Measurements from ENCODE around the gene PHKA2.
"Not testable (repeated sequence)": the region's sequence is repeated elsewhere in the genome, so short reads cannot be mapped to it uniquely, and the experiment has no call there.

PHKA2 gene

GRCh38 chrX:18983666-18984380 lies at the start of gene PHKA2:
PHKA2 (minus strand) TSS chrX:18984114; CDS start chrX:18983932, 182 bp downstream.
- peak; percentile 12 for DNase-seq (ENCODE audit: low spot score)

- no peak for DNase-seq (ENCODE audit: low spot score)
Observed at GRCh38 chrX:19030805-19031204, 46.9 kb upstream of the PHKA2 start.

GRCh38 chrX:19028560-19028959 lies 44.6 kb upstream of the PHKA2 start:
- DNase-seq (ENCODE audit: low spot score) = no peak

GRCh38 chrX:19024366-19024765 lies 40.5 kb upstream of the PHKA2 start:
- no peak for DNase-seq (ENCODE audit: low spot score)

- DNase-seq (ENCODE audit: low spot score) = no peak
Observed at GRCh38 chrX:19019996-19020395, 36.1 kb upstream of the PHKA2 start.

GRCh38 chrX:19017271-19017670 lies 33.4 kb upstream of the PHKA2 start:
- DNase-seq (ENCODE audit: low spot score) = peak; percentile 31

- DNase-seq (ENCODE audit: low spot score) = not testable (repeated sequence)
Observed at GRCh38 chrX:19016614-19017013, 32.7 kb upstream of the PHKA2 start.

- DNase-seq (ENCODE audit: low spot score) = no peak
Observed at GRCh38 chrX:19007868-19008267, 24.0 kb upstream of the PHKA2 start.

GRCh38 chrX:19007011-19007410 lies 23.1 kb upstream of the PHKA2 start:
- DNase-seq (ENCODE audit: low spot score) = no peak

GRCh38 chrX:19005909-19006308 lies 22.0 kb upstream of the PHKA2 start:
- DNase-seq (ENCODE audit: low spot score) = no peak

- DNase-seq (ENCODE audit: low spot score) = no peak
Observed at GRCh38 chrX:19003756-19004155, 19.8 kb upstream of the PHKA2 start.

GRCh38 chrX:18998653-18999052 lies 14.7 kb upstream of the PHKA2 start:
- DNase-seq (ENCODE audit: low spot score) = no peak

GRCh38 chrX:18997916-18998315 lies 14.0 kb upstream of the PHKA2 start:
- no peak for DNase-seq (ENCODE audit: low spot score)

GRCh38 chrX:18996536-18996935 lies 12.6 kb upstream of the PHKA2 start:
- DNase-seq (ENCODE audit: low spot score) = no peak

GRCh38 chrX:18995221-18995620 lies 11.3 kb upstream of the PHKA2 start:
- DNase-seq (ENCODE audit: low spot score) = no peak

- no peak for DNase-seq (ENCODE audit: low spot score)
Observed at GRCh38 chrX:18994713-18995112, 10.8 kb upstream of the PHKA2 start.

- no peak for DNase-seq (ENCODE audit: low spot score)
Observed at GRCh38 chrX:18992829-18993228, 8.9 kb upstream of the PHKA2 start.

GRCh38 chrX:18985186-18985435 lies 1.2 kb upstream of the PHKA2 start:
- DNase-seq (ENCODE audit: low spot score) = no peak

GRCh38 chrX:18984381-18985185 lies 669 bp upstream of the PHKA2 start:
- DNase-seq (ENCODE audit: low spot score) = peak; percentile 51

- DNase-seq (ENCODE audit: low spot score) = no peak
Observed at GRCh38 chrX:18981124-18981807, 2.6 kb downstream of the PHKA2 start.

- DNase-seq (ENCODE audit: low spot score) = not testable (repeated sequence)
Observed at GRCh38 chrX:18980262-18980661, 3.7 kb downstream of the PHKA2 start.

- no peak for DNase-seq (ENCODE audit: low spot score)
Observed at GRCh38 chrX:18974993-18975392, 8.9 kb downstream of the PHKA2 start.

GRCh38 chrX:18973527-18974192 lies 10.3 kb downstream of the PHKA2 start:
- DNase-seq (ENCODE audit: low spot score) = no peak

All from HuH-7.5 (cell line).